Colon (tissue), 2 donors: ENCODE measurements around the gene PSMB11.

Experiments
- FAIRE-seq: peaks from 2 replicates; lab custom pipeline; 2012; peaks lifted over from hg19 to GRCh38; lab: Jason Lieb, UNC
- donor health status: control.
- donor health status: control.

PSMB11 gene

DNA sequence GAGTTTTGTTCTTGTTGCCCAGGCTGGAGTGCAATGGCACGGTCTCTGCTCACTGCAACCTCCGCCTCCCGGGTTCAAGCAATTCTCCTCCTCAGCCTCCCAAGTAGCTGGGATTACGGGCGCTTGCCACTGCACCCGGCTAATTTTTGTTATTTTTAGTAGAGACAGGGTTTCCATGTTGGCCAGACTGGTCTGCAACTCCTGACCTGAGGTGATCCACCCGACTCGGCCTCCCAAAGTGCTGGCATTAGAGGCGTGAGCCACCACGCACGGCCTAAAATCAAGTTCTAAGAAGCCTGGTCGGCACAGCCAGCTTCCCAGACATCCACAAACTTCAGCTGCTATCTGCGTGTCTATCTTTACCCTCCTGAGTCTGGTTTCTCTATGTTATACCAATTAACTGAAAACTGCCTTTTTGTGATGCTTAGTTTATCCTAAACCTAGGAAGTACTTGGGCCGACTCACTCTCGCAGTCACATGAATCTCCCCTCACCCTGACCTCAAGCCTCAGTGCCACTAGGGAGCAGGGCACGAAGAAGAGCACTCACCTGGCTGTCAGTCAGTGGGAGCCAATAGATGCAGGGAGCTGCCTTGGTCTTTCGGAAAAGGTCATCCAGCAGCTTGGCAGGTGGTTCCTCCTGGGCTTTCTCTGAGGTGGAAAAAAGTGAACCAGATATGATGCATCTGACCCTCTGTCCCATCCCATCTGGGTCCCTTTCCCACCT is 18.7 kb downstream of the PSMB11 start:
- FAIRE-seq: no peak

DNA sequence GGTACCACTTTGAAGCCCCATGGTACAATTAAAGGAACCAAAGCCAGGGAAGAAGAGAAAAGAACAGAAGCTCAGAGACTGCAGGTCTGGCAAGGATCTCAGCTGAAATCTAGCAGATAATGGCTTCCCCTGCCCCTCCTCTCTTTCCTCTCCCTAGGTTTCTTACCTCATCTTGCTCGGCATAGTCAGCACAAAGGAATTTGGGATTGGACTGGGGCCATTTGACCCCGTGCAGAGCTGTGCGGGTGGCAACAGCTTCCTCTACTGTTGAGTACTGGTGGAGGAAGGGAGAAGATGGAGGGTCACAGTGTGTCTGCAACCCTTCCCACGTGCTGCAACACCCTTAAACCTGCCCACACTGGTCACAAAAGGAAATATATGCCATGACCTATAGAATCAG is 20.0 kb downstream of the PSMB11 start:
- FAIRE-seq: no peak

DNA sequence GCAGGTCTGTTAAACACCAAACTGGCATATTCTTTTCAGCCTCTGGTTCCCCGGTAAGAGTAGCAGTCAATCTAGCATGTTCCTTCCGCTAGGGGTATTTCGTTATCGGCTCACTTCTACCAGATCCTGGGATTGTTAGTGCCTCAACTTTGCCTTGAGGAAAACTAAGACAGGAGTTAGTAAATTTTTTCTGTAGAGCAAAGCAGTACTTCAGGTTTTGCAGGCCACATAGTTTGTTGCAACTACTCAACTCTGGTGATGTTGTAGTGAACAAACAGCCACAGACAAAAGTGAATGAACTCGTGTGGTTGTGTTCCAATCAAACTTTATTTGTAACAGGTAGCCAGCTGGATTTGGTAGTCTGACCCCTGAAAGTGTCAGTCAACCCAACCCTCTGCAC is 21.6 kb downstream of the PSMB11 start:
- no peak for FAIRE-seq

DNA sequence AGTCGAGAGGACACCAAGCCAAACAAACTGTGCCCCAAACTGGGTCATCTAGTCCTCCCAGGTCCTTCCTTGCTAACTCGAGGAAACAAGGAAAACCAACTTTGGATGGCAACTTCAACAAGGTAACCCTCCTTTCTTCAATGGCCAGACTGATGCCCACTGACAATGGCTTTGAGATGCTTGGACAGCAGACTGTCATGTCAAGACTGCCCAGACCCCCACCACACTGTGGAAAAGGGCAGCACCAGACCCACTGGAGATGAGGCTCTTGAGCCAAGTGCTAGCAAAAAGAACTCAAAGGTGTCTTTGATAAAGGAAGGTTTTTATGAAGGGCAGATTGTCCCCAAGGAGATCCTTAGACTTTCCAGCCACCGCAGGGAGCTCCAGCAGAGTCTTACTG is 24.4 kb downstream of the PSMB11 start:
- no peak for FAIRE-seq

DNA sequence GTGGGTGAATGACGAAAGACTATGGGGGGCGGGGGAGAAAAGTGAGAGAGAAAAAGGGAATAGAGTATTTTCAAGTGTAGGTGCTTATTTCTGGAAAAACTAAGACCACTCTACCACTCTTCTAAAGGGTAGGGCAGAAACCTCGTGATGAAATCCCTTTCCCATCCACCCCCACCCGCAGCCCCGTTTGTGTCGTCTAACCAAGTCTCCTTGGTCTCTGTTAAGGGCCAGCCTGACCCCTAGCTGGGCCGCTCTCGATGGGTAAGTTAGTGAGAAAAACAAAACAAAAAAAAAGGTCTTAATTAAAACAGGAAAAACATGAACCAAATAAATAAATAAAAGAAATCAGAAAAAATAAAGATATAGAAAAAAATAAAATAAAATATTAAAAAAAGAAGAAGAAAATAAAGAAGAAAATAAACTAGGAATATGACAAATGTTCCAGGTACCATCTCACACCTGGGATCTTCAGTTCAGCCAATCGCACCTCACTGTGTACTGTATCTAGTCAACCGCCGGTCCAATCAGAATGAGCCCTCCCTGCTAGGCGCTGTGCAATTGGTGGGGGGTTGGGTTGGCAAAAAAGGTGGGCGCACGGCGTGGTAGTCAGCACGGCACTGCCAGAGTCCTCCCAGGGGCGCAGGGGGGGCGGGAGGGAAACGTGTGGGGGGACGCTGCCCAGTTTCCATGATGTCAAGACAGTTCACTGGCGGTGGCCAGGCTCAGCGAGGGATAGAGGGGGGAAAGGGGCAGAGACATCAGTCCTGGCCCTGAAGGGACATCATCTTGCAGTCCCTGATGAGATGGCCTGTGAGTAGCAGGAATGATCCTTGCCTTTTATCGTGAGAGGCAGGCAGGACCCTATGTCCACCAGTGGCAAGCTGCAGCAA is 25.1 kb downstream of the PSMB11 start:
- FAIRE-seq: no peak

DNA sequence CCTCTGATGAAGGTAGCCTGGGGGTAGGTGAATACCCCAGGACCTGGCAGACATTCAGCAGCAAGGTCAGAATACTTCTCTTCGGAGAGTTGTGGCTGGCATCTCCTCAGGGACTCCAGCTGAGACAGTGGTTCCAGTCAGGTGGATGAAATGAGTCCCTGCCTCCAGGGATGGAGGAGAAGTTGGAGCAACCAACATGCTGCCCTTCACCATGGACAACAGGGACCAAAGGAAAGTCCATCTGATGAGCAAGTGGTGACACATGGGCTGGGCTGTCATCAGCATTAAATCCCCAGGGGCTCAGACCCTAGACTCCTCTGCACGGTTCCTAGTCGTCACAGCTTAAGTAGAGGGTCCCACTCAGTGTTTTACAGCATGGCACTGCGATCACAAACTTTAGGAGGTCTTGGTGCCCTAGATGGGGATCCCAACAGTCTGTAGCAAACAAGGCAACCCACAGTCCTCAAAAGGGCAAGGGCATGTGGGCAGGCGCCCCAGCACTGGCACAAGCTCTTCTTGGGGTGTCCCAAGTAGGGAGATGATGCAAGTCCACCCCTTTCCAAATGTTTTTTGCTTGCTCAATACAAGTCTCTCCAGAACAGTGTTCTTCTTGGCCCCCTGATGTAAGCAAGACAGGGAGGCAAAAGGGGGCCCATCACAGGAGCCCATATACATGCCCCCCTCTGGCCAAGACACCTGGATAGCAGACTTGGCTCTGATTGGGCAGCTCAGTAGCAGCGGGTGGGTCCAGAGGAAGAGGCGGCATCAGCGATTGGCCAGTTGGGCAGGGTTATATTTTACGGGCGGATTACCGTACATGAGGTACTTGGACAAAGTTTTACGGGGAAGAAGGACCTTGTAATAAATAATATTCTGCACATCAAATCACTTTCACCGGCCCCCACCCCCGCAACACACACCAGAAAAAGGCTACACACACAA is 26.1 kb downstream of the PSMB11 start:
- FAIRE-seq: no peak

DNA sequence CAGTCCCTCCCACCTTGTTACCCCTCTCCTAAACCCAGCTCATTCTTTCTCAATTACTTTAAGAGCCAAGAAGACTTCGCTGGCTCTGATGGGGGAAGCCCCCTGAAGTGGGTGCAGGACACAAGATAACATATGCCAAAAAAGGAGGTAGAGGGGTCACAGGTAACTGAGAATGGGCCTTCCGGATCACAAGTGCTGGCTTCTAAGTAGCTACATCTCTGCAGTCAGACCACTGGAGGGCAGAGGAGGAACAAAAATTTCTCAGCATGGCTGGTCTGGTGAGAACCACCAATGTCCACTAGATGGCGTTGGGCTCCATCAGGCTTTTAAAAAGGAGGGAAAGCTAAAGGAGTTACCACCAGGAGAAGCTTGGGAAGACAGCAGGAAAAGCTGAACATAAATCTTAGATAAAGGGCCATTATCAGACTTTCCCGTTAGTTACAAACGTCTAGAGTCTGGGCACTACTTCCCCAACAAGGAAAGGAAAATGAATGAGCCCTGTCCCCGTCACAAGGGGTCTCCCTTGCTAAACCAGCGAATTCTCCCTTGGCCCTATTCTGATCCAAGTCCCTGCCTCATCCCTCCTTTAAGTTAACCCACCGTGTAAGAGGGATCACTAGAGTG is 26.9 kb downstream of the PSMB11 start:
- FAIRE-seq: no peak

DNA sequence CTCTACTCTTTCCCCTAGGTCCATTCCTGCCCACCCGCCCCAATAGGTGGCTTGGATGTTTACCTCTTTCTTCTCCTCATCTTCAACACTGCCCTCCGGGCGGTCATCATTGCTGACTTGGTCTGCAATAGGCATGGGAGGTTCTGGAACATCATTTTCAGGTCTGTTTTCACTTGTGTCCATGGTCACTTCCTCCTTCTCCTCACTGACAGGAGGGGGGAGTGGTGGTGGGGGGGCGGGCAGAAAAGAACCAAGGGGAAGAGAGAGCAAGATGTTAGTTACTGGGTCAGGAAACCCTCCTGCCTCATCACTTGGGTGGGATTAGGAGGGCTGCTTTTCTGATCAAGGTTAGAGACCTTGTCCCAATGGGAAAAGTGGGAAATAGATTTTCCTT is 27.4 kb downstream of the PSMB11 start:
- FAIRE-seq: no peak

DNA sequence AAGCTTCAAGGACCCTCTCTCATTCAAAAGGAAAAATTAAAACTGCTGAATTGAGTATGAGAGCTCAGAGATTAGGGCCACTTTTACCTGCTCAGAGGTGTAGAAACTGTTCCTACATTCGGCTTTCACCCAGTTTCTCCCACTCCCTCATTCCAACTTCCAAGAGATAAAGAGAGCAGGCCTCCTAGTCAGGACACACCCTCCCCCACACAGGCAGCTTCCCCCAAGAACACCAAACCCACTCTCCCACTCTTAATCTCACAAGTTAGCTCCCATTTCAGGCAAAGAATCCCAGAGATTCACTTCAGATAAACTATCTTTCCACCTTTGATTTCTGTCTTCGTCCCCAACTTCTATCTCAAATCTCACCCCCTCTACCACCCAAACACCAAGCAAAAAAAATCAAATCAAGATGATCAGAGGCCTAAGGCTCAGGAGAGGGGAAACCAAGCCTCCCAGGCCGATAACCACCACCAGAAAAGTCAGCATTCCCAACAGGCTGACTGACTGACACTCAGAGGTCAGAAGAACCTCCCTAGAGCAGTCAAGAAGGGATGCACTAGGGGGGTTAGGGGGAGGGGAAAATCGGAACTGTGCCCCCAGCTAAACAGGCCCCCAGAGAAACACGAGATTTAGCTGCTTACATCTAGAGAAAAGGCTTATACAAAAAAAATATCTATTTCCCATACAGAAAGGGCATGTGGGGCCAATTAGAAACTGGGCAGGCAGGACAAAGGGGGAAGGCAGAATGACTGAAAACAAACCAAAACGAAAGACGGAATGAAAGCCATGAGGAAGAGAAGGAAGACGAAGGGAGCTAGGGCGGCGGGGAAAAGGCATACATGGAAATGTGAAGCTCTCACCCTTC is 28.5 kb downstream of the PSMB11 start:
- FAIRE-seq: no peak

DNA sequence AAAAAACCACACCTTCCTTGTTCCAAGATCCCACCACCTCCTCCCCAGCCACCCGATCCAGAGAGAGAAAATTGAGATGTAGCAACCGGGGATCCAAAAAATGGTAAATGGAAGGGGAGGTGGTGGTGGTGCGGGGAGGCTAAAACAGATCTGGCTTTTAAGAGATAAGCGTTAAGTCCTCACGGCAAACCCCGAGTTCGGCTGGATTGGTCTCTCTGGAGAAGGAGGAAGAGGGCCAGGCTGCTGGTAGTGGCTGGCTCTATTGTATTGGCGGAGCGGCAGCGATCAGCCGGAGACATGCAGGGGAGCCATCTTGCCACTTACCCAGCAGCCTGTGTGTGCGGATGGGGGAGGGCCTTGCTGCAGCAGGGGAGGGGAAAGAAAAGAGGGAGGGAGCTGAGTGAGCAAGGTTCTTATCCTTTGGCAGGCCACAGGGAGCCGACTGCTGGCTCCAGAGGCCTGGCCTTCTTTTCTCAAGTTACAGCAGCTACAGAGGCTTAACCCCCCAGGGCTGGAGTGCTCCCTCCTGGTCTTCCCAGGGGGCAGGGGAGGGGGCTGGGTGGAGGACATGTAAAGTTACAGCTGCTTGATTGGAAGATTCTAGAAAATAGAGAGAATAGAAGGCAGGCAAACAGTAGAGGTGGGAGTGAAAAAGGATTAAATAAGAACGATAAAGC is 29.4 kb downstream of the PSMB11 start:
- no peak for FAIRE-seq

DNA sequence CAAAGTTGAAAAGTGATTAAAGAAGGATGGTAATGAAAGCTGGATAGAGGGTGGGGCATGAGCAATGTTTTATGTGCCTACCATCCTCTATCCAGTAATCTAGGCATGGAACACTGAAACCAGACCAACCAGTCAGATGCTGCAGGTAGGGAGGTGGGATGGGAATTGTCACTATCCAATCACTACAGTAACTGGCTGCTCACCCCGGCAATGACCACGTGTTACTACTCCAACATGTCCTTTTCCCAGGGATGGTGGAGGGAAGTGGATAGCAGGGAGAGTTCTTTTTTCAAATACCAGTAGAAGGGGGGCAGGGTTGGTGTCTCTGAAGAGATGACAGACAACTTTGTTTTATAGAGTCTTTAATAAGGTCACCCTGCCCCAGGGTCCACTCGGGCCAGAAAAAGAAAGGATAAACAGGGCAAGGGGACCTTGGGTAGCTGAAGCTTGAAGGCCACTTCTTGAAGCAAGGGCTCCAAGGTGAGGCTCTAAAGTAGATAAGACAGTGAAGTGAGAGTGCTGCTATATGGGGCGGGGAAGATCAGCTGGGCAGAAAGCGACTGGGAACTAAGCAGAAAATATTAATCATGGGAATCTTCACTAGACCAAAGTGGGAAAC is 30.0 kb downstream of the PSMB11 start:
- FAIRE-seq: no peak

DNA sequence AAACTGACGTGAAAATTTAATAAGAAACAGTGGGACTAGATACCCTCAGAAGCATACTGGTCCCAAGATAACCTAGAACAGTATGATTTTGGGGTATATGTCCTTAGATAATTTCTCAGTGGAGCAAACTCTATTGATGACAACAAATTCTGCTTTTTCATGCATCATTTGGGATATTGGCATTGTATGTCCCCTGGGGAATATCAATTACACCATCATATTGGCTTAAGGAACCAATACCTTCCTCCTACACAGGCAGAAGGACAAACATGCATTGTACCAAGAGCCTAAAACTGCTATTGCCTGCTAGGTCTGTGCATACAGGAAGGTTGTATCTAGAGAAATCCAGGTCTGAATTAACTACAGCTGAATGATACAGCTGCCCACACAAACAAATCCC is 32.9 kb downstream of the PSMB11 start:
- FAIRE-seq: no peak

DNA sequence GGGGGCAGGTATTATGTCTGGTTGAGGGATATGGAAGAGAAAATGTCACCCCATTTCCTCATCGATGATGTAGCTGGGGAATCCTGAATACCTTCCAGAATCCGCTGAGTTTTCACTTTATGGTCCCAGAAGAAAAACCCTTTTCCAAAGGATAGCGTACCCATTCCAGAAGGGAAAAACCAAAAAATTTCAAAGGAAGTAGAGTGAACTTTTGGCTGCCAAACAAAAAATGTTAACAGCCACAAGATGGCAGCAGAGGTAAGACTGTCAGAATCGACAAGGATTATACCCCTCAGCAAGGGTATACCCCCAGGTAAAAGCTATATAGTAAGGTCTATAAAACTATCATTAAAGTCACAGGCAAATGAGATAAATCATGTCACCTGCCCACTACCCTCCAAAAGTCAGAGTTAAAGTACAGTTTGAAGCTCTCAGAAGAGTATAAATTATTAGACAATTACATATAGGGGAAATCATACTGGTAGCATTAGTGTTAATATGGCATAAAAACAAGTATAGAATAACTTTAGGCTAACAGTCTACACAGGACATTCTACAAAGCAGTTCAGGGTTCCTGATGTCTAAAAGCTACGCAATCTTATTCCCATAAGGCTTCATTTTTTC is 34.9 kb downstream of the PSMB11 start:
- FAIRE-seq: no peak

DNA sequence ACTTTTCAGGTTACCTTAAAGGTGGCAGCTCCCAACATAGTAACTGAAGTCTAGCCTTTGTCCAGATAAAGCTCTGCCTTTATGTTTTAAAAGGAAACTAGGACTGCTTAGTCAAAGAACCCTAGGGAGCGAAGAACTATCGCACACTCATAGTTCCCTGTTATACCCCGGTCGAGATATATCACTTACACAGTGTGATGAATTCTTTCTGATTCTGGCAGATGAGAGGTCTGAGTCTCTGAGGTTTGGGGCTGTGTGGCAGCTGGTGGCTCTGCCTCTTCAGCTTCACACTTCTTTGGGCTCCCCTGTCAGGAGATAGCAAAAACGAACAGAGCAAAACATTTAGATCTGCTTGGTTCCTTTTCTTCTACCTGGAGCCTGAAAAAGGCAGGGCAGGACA is 36.0 kb downstream of the PSMB11 start:
- FAIRE-seq: no peak

DNA sequence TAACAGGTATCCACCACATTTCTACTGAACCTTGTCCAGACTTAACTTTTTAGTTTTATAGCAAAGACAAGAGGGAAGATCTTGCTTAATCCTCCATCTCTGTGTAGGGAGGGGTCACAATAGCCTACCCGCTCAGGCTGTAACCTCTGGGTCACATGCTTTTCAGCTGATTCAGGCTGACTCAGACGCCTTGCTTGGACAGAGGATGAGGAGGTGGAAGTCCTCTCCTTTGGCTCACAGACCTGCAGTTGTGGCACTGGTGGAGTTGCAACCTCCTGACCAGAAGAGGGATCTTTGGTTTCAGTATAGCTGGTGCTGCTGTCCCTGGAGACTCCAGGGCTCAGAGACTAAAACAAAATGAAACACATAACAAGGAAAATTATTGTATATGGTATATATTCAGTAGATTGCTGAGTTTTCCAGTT is 36.7 kb downstream of the PSMB11 start:
- no peak for FAIRE-seq

DNA sequence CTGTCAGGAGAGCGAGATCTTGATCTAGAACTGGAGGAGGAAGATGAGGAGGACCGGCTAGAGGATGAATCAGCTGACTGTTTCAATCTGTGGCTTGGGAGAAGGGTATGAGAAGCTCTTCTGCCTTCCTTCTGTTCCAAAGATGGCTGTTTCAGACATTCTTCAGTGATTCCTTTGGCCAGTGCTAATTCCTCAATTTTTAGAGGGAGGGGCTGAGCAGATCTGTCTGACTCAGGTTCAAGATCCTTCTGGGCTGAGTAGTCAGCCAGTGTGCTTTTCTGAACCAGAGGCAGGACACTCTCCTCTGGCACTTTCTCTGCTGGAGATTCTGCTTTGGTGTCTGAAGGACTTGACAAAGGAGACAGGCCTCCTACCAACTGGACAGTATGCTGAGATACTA is 37.7 kb downstream of the PSMB11 start:
- no peak for FAIRE-seq

DNA sequence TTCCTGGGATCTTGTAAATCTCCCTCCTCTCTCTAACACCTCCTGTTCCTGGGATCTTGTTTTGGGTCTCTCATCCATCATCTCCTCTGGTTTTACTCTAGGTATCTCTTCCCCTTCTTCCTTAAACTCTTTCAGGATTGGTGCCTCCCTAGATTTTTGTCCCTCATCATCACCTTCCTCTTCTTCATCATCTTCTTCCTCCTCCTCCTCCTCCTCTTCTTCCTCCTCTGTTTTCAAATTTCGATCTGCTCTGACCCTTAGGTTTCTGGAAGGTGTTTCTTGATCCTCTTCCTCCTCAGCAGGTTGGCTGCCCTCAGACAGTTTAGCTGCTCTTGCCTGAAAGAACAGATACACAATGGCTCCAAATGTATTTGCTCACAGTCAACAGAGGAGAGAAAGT is 38.5 kb downstream of the PSMB11 start:
- FAIRE-seq: no peak

DNA sequence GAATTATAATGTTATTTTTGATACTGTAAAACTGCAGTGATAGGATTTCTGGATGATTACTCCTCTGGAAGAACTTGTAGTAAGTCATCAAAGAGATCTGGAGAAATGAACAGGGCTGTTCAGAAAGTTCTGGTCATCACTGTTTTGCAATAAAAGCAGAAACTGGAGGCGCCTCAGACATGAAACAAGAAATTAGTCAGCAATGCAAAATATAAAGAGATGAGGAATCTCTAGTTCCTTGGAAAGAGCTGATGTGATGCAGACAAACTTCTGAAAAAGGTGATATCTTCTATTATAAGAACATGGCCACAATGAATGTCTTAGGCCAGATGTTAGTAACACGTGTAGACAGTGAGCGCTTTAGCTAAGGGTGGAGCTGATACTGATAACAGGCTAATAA is 43.4 kb downstream of the PSMB11 start:
- FAIRE-seq: no peak

DNA sequence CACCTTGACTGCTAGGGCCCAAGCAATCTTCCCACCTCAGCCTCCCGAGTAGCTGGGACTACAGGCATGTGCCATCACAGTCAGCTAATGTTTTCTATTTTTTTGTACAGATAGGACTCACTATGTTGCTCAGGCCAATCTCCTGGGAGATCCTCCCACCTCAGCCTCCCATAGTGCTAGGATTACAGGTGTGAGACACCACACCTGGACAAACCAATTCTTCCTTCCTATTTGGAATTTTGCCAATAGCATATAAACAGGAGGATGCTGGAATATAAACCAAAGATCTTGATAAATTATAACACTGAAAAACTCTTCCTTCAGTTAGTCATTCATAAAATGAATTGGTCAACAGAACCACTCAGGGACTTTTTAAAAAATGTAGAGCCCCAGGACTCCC is 44.6 kb downstream of the PSMB11 start:
- no peak for FAIRE-seq
